SJCRH30 (cell line): ENCODE results near the gene SLC2A8. TPM values are rescaled to one million over a fixed set of nuclear protein-coding genes. Genes with fewer than 3 reads are reported as not detected.

Experiments
- DNase-seq, 2 experiments: peaks; one replicate each; pipeline ENCODE4 v3.0.0-alpha.2; 2015 to 2020
- H3K27ac ChIP-seq: fragments of 250-450 bp; sonication (Bioruptor Pico); 2 replicates; pipeline ENCODE4 v1.5.1; 2020; ENCODE audit warnings: mild to moderate bottlenecking, moderate library complexity
- H3K27me3 ChIP-seq: fragments of 250-450 bp; sonication (Bioruptor Pico); 2 replicates; pipeline ENCODE4 v1.5.1; 2020; ENCODE audit warnings: mild to moderate bottlenecking, moderate library complexity
- H3K36me3 ChIP-seq: fragments of 250-450 bp; sonication (Bioruptor Pico); 2 replicates; pipeline ENCODE4 v1.5.1; 2020; ENCODE audit warnings: mild to moderate bottlenecking, moderate library complexity
- H3K4me1 ChIP-seq: fragments of 250-450 bp; sonication (Bioruptor Pico); 2 replicates; pipeline ENCODE4 v1.5.1; 2020; ENCODE audit warnings: mild to moderate bottlenecking, moderate library complexity
- H3K4me3 ChIP-seq: fragments of 250-450 bp; sonication (Bioruptor Pico); 2 replicates; pipeline ENCODE4 v1.5.1; 2020; ENCODE audit warnings: mild to moderate bottlenecking, moderate library complexity
- H3K9me3 ChIP-seq: fragments of 250-450 bp; sonication (Bioruptor Pico); replicated peaks from 2 replicates; pipeline ENCODE4 v1.5.1; 2020; ENCODE audit warnings: mild to moderate bottlenecking, moderate library complexity
- total RNA-seq: library from RNA; depleted of rRNA; stranded (reverse); fragments of >200 nt; shearing (Covaris generic); gene quantifications from 2 replicates; pipeline ENCODE4 v1.2.3, GENCODE V29; 2014

Gene SLC2A8
- total RNA-seq, 1 experiment from 2014 or later = 16.7 TPM

GRCh38 chr9:127403507-127404192 is 6.7 kb downstream of the SLC2A8 start:
- Histone ChIP-seq H3K36me3 (no peaks in the 10 kb centered on the region), H3K9me3 (no peaks in the 10 kb centered on the region), H3K27me3 (no peaks in the 10 kb centered on the region), H3K27ac (no peak overlapping the region), H3K4me1 (peaks cover 2% of the 10 kb centered on the region), H3K4me3 (no peak overlapping the region)
- DNase-seq = no peak

- Histone ChIP-seq H3K4me1 (no peaks in the 10 kb centered on the region), H3K27ac (no peak overlapping the region), H3K9me3 (no peaks in the 10 kb centered on the region), H3K36me3 (no peaks in the 10 kb centered on the region), H3K4me3 (no peak overlapping the region), H3K27me3 (no peaks in the 10 kb centered on the region)
- no peak for DNase-seq
Observed at GRCh38 chr9:127404631-127405030, 7.7 kb downstream of the SLC2A8 start.

DNA sequence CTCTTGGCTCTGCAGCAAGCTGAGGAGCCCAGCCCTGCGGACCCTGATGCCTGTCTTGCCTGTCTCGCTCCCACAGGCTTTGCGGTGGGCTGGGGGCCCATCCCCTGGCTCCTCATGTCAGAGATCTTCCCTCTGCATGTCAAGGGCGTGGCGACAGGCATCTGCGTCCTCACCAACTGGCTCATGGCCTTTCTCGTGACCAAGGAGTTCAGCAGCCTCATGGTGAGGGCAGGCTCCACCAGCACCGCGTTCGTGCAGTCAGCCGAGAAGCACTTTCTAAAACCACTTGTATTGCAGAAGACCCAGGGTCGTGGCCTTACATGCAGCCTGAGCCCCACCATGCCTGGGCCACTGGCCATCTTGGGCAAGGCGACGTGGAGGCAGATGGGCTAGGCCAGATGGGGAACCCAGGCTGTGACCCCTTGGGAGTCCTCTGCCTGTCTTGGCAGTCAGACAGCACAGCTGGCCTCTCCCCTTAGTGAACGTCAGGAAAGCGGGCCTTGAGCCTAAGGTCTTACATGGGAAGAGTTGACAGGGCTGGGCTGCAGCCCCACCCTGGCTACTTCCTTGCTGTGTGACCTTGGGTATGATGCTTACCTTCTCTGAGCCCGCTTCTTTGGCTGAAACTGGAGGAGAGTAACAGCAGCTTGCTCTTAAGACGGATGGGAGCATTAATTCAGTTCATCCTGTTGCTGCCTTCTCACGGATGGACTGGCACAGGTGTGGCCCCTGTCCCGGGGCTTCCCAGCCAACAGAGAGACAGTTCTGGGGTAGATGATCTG is 8.6 kb downstream of the SLC2A8 start:
- Histone ChIP-seq H3K27ac (no peak overlapping the region), H3K9me3 (no peaks in the 10 kb centered on the region), H3K27me3 (no peaks in the 10 kb centered on the region), H3K36me3 (no peaks in the 10 kb centered on the region), H3K4me3 (no peak overlapping the region), H3K4me1 (no peaks in the 10 kb centered on the region)
- DNase-seq = no peak

- Histone ChIP-seq H3K36me3 (no peaks in the 10 kb centered on the region), H3K27me3 (no peaks in the 10 kb centered on the region), H3K27ac (no peak overlapping the region), H3K4me3 (no peak overlapping the region), H3K9me3 (no peaks in the 10 kb centered on the region), H3K4me1 (no peaks in the 10 kb centered on the region)
- no peak for DNase-seq
Observed at GRCh38 chr9:127406799-127407491, 10.0 kb downstream of the SLC2A8 start.

GRCh38 chr9:127407492-127407843 is 10.5 kb downstream of the SLC2A8 start:
- Histone ChIP-seq H3K27ac (no peak overlapping the region), H3K4me1 (no peaks in the 10 kb centered on the region), H3K36me3 (no peaks in the 10 kb centered on the region), H3K4me3 (no peak overlapping the region), H3K9me3 (no peaks in the 10 kb centered on the region), H3K27me3 (no peaks in the 10 kb centered on the region)
- DNase-seq = no peak

DNA sequence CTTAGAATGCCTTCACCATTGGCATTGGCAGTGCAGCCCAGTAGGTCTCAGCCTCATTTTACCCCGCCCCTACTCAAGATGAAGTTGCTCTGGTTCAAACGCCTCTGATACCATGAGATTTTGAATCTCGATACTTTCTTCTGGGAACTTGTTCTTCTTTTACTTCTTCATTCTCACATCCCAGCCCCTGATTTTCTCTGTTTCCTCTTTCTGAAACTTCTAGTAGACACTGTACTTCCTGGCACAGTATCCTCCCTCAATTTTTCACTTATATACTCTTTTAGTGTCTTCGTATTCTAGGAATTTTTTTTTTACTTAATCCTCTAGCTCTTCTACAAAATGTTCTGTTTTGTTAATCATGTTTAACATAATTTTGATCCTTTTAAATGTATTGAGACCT is 14.2 kb downstream of the SLC2A8 start:
- Histone ChIP-seq H3K4me3 (no peak overlapping the region), H3K9me3 (no peaks in the 10 kb centered on the region), H3K27me3 (no peaks in the 10 kb centered on the region), H3K36me3 (no peaks in the 10 kb centered on the region), H3K4me1 (no peaks in the 10 kb centered on the region), H3K27ac (no peak overlapping the region)
- DNase-seq = no peak

DNA sequence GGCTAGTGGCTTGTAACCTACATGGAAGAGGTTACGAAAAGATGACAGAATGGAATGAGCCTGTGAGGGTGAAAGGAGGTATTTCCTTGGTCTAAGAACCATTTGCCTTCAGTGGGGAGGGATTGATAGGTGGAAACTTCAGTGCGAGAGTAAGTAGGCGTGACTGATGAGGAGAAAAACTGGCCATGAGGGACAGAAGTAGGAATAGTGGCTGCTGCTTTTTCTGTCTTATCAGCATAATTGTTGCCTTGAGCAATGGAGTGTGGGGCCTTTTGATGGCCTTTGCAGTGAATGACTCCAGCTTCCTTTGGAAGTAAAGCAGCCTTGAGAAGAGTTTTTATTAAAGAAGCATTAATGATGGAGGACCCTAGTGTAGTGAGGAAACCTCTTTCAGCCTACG is 18.2 kb downstream of the SLC2A8 start:
- no peak for DNase-seq
- H3K4me3 ChIP-seq = no peak overlapping the region
- peaks cover 6% of the 10 kb centered on the region for H3K4me1 ChIP-seq
- H3K36me3 ChIP-seq = no peaks in the 10 kb centered on the region
- H3K27ac ChIP-seq = no peak overlapping the region
- H3K9me3 ChIP-seq = no peaks in the 10 kb centered on the region
- H3K27me3 ChIP-seq = no peaks in the 10 kb centered on the region

DNA sequence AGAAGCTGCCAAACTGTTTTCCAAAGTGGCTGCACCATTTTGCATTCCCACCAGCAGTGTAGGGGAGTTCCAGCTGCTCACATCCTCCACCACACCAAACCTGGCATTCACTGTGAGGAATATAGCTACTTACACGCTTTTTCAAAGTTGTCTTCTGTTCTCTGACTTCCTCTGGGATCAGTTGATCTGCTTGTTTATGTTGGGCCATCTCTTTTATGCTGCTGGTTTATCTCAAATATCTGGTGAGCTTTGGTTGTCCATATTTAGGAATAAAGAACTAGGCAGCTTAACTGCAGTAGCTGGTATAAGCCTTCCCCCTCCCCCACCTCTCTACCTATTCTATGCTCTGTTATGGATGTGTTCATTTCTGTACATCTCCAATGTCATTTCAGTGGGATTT is 18.7 kb downstream of the SLC2A8 start:
- no peaks in the 10 kb centered on the region for H3K9me3 ChIP-seq
- H3K36me3 ChIP-seq = no peaks in the 10 kb centered on the region
- DNase-seq = no peak
- H3K4me1 ChIP-seq = peaks cover 6% of the 10 kb centered on the region
- H3K4me3 ChIP-seq = no peak overlapping the region
- no peaks in the 10 kb centered on the region for H3K27me3 ChIP-seq
- no peak overlapping the region for H3K27ac ChIP-seq

GRCh38 chr9:127417131-127418036 is 20.4 kb downstream of the SLC2A8 start:
- Histone ChIP-seq H3K36me3 (no peaks in the 10 kb centered on the region), H3K4me1 (peaks cover 6% of the 10 kb centered on the region), H3K27me3 (no peaks in the 10 kb centered on the region), H3K4me3 (no peak overlapping the region), H3K27ac (no peak overlapping the region), H3K9me3 (no peaks in the 10 kb centered on the region)
- DNase-seq = peak; percentile 44 to 57

- Histone ChIP-seq H3K4me3 (no peak overlapping the region), H3K27ac (no peak overlapping the region), H3K36me3 (no peaks in the 10 kb centered on the region), H3K4me1 (peaks cover 12% of the 10 kb centered on the region), H3K9me3 (no peaks in the 10 kb centered on the region), H3K27me3 (no peaks in the 10 kb centered on the region)
- peak; percentile 67 to 69 for DNase-seq
Observed at GRCh38 chr9:127418037-127418471, 21.1 kb downstream of the SLC2A8 start.

DNA sequence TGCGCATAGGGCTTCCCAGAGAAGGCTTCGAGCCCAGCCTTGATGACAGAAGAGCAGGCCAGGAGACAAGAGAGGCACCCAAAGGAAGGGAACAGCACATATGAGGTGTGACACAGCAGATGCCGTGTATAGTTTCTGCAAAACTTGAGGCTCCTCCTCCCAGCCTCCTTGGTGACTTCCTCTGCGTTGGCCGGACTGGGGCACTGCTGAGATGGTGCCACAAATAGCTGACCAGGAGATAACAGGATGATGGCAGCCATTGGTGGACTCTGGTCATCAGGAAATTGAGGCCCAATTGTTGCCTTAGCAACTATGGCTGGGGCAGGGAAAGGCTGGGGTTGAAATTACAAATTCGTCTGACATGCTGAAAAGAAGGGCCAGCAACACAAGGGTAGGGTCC is 22.4 kb downstream of the SLC2A8 start:
- no peaks in the 10 kb centered on the region for H3K36me3 ChIP-seq
- no peaks in the 10 kb centered on the region for H3K9me3 ChIP-seq
- peaks cover 13% of the 10 kb centered on the region for H3K4me1 ChIP-seq
- DNase-seq = no peak
- H3K4me3 ChIP-seq = no peak overlapping the region
- no peaks in the 10 kb centered on the region for H3K27me3 ChIP-seq
- H3K27ac ChIP-seq = no peak overlapping the region

GRCh38 chr9:127421057-127421456 is 24.1 kb downstream of the SLC2A8 start:
- Histone ChIP-seq H3K4me1 (peaks cover 13% of the 10 kb centered on the region), H3K9me3 (no peaks in the 10 kb centered on the region), H3K4me3 (no peak overlapping the region), H3K27ac (no peak overlapping the region), H3K27me3 (no peaks in the 10 kb centered on the region), H3K36me3 (no peaks in the 10 kb centered on the region)
- DNase-seq = no peak

DNA sequence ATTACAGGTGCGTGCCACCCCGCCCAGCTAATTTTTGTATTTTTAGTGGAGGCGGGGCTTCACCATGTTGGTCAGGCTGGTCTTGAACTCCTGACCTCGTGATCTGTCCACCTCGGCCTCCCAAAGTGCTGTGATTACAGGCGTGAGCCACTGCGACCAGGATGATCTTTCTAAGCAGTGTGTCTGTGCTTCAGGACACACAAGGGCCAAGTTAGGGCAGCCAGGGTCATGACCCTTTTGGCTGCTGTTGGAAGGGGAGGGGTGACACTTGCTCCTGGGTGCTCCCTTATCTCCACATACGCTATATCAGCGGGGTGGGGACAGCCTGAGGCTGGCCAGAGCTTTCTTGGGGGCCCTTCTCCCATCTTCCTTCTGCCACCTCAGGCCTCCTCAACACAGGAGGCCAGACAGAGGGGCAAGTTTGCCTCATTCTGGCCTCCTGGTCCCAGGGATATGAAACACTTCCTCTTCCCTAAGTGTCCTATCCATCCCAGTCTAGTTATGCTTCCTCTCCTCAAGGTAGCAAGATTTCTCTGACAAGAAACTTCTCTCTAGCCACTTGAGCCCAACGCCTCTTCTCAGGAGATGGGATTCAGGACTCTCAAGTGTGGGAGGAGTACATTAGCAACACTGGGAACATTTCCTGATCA is 25.3 kb downstream of the SLC2A8 start:
- no peak overlapping the region for H3K4me3 ChIP-seq
- no peaks in the 10 kb centered on the region for H3K27me3 ChIP-seq
- no peak for DNase-seq
- no peak overlapping the region for H3K27ac ChIP-seq
- H3K36me3 ChIP-seq = no peaks in the 10 kb centered on the region
- H3K9me3 ChIP-seq = no peaks in the 10 kb centered on the region
- peaks cover 13% of the 10 kb centered on the region for H3K4me1 ChIP-seq

- no peaks in the 10 kb centered on the region for H3K27me3 ChIP-seq
- H3K27ac ChIP-seq = no peak overlapping the region
- H3K4me1 ChIP-seq = peaks cover 11% of the 10 kb centered on the region
- H3K36me3 ChIP-seq = no peaks in the 10 kb centered on the region
- H3K4me3 ChIP-seq = peak overlapping the region; percentile 84
- DNase-seq = peak in 1 of 2 experiments; percentile 23
- no peaks in the 10 kb centered on the region for H3K9me3 ChIP-seq
Observed at GRCh38 chr9:127422787-127423186, 25.8 kb downstream of the SLC2A8 start.
